Smooth muscle cell (in vitro differentiated cells): ENCODE measurements around the gene TMA16. TPM values are rescaled to one million over a fixed set of nuclear protein-coding genes. Genes with fewer than 3 reads are reported as not detected.

Experiments used
- DNase-seq: peaks from one replicate; lab custom pipeline; 2025; ENCODE audit not compliant: unreplicated experiment; lab: John Stamatoyannopoulos, UW
- H2AFZ ChIP-seq: fragments of 200-600 bp; sonication (generic); 2 replicates; pipeline ENCODE4 v1.6.0; 2016; ENCODE audit warnings: antibody characterized with exemption, low read depth, mild to moderate bottlenecking
- H3F3A ChIP-seq: fragments of 200-600 bp; sonication (generic); 2 replicates; pipeline ENCODE4 v1.6.0; 2017; ENCODE audit warnings: antibody characterized with exemption, low read depth
- H3K27ac ChIP-seq: fragments of 200-600 bp; sonication (generic); 2 replicates; pipeline ENCODE4 v1.5.1; 2016; ENCODE audit warnings: low read depth, mild to moderate bottlenecking
- H3K27me3 ChIP-seq: fragments of 200-600 bp; sonication (generic); 2 replicates; pipeline ENCODE4 v1.6.1; 2016; ENCODE audit warnings: low read depth, mild to moderate bottlenecking
- H3K36me3 ChIP-seq: fragments of 200-600 bp; sonication (generic); 2 replicates; pipeline ENCODE4 v1.5.1; 2016; ENCODE audit warnings: low read depth
- H3K4me1 ChIP-seq: fragments of 200-600 bp; sonication (generic); 2 replicates; pipeline ENCODE4 v1.5.1; 2016; ENCODE audit warnings: low read depth
- H3K4me2 ChIP-seq: fragments of 200-600 bp; sonication (generic); 2 replicates; pipeline ENCODE4 v1.6.0; 2016; ENCODE audit warnings: mild to moderate bottlenecking
- H3K4me3 ChIP-seq: fragments of 200-600 bp; sonication (generic); 2 replicates; pipeline ENCODE4 v1.5.1; 2016; ENCODE audit warnings: mild to moderate bottlenecking
- H3K79me2 ChIP-seq: fragments of 200-600 bp; sonication (generic); 2 replicates; pipeline ENCODE4 v1.6.0; 2016; ENCODE audit warnings: low read depth, mild to moderate bottlenecking
- H3K9ac ChIP-seq: fragments of 200-600 bp; sonication (generic); 2 replicates; pipeline ENCODE4 v1.6.0; 2016; ENCODE audit warnings: low read depth
- H3K9me3 ChIP-seq: fragments of 200-600 bp; sonication (generic); replicated peaks from 2 replicates; pipeline ENCODE4 v1.5.1; 2016; ENCODE audit warnings: low read depth
- H4K20me1 ChIP-seq: fragments of 200-600 bp; sonication (generic); 2 replicates; pipeline ENCODE4 v1.6.0; 2016; ENCODE audit warnings: low read depth
- CTCF ChIP-seq: fragments of 200-600 bp; sonication (generic); IDR thresholded peaks from 2 replicates; pipeline ENCODE4 v1.5.1; 2017; ENCODE audit warnings: borderline replicate concordance, mild to moderate bottlenecking, antibody characterized with exemption; ENCODE audit not compliant: insufficient read depth, poor library complexity, severe bottlenecking
- WGBS: methylation state at CpG from one replicate; pipeline ENCODE4 v1.1.7; 2016; ENCODE audit warnings: low lambda C conversion rate; 5-methylcytosine and 5-hydroxymethylcytosine counted together
- polyA plus RNA-seq: library from polyadenylated mRNA; unstranded; fragments of >200 nt; fragmentation: Nextera tagmentation; extraction: Ambion mirVana; gene quantifications from 2 replicates; pipeline ENCODE4 v1.2.1, GENCODE V29; 2016
- total RNA-seq: library from RNA; depleted of rRNA; stranded (reverse); fragments of >200 nt; gene quantifications from 2 replicates; pipeline ENCODE4 v1.2.3, GENCODE V29; 2014

TMA16 gene
- total and polyA plus RNA-seq, 2 experiments from 2014 or later: 20.6 to 26.9 TPM

GRCh38 chr4:163473576-163473975 is 20.9 kb upstream of the TMA16 start, which contains the start of gene TKTL2:
Gene TKTL2, minus strand, starts transcription at chr4:163473754. Its CDS starts 20 bp downstream, at chr4:163473734.
- Histone ChIP-seq H3K4me3 (no peak within 1 kb of the TSS), H3K9me3 (no peaks in the 10 kb centered on the region), H3K4me1 (no peaks in the 10 kb centered on the region), H2AFZ (no peak within 1 kb of the TSS), H3K36me3 (no peaks in the 10 kb centered on the region), H3K27me3 (no peaks in the 10 kb centered on the region), H3K4me2 (no peak within 1 kb of the TSS), H4K20me1 (no peaks in the 10 kb centered on the region), H3K27ac (no peak within 1 kb of the TSS), H3K9ac (no peak within 1 kb of the TSS), H3K79me2 (no peaks in the 10 kb centered on the region), H3F3A (no peaks in the 10 kb centered on the region)
- 95% methylated on average over 30 of the region's 32 CpGs for WGBS
- no peak for DNase-seq
- TF ChIP-seq CTCF: no peak

GRCh38 chr4:163474027-163474426 is 20.5 kb upstream of the TMA16 start:
- DNase-seq: no peak
- no peak for TF ChIP-seq CTCF
- H3K9ac ChIP-seq: no peak overlapping the region
- H3K27ac ChIP-seq: no peak overlapping the region
- no peaks in the 10 kb centered on the region for H3K9me3 ChIP-seq
- no peaks in the 10 kb centered on the region for H3K79me2 ChIP-seq
- H3K4me3 ChIP-seq: no peak overlapping the region
- H3K27me3 ChIP-seq: no peaks in the 10 kb centered on the region
- no peak overlapping the region for H3K4me2 ChIP-seq
- no peaks in the 10 kb centered on the region for H3K36me3 ChIP-seq
- H3F3A ChIP-seq: no peaks in the 10 kb centered on the region
- H3K4me1 ChIP-seq: no peaks in the 10 kb centered on the region
- no peak overlapping the region for H2AFZ ChIP-seq
- H4K20me1 ChIP-seq: no peaks in the 10 kb centered on the region
- WGBS: 94% methylated on average over 3 of the region's 3 CpGs

- Histone ChIP-seq H3K27me3 (no peaks in the 10 kb centered on the region), H3K4me3 (no peak overlapping the region), H3K36me3 (no peaks in the 10 kb centered on the region), H3K4me2 (no peak overlapping the region), H3K27ac (no peak overlapping the region), H3K9ac (no peak overlapping the region), H3K9me3 (no peaks in the 10 kb centered on the region), H4K20me1 (no peaks in the 10 kb centered on the region), H2AFZ (no peak overlapping the region), H3K79me2 (no peaks in the 10 kb centered on the region), H3F3A (no peaks in the 10 kb centered on the region), H3K4me1 (no peaks in the 10 kb centered on the region)
- TF ChIP-seq CTCF: no peak
- no peak for DNase-seq
- 95% methylated on average over 5 of the region's 5 CpGs for WGBS
Observed at GRCh38 chr4:163476761-163477438, 17.6 kb upstream of the TMA16 start.

GRCh38 chr4:163482190-163482589 is 12.3 kb upstream of the TMA16 start:
- no peak overlapping the region for H3K9ac ChIP-seq
- H3K36me3 ChIP-seq: no peaks in the 10 kb centered on the region
- H3K27me3 ChIP-seq: no peaks in the 10 kb centered on the region
- WGBS: 78% methylated on average over 1 of the region's 1 CpG
- H3K79me2 ChIP-seq: no peaks in the 10 kb centered on the region
- no peak overlapping the region for H3K4me2 ChIP-seq
- no peak for TF ChIP-seq CTCF
- no peaks in the 10 kb centered on the region for H4K20me1 ChIP-seq
- H2AFZ ChIP-seq: no peak overlapping the region
- no peak overlapping the region for H3K4me3 ChIP-seq
- H3K27ac ChIP-seq: no peak overlapping the region
- no peaks in the 10 kb centered on the region for H3K9me3 ChIP-seq
- H3F3A ChIP-seq: no peaks in the 10 kb centered on the region
- no peaks in the 10 kb centered on the region for H3K4me1 ChIP-seq
- no peak for DNase-seq
